ENCODE results near the gene ACTN4.

Gene ACTN4

DNA sequence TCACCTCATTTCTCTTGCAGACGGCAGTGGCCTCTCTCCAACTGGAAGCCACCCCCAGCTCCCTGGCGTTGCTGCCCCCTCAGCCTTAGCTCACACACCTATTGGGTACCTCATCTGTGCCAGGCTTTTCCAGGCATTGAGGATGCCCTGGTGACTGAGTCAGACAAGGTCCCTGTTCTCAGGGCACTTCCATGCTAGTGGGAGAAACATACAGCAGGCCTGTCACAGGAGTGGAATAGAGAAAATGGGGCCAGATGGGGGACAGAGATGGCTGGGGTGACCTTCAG, 62.9 kb downstream of the ACTN4 start:
- Histone ChIP-seq H3K18ac (ENCODE audit: low read length) (no peak overlapping the region), H4K8ac (ENCODE audit: low read depth, low read length) (no peak overlapping the region), H3K79me1 (ENCODE audit: low read length) (no peaks in the 10 kb centered on the region), H2BK120ac (ENCODE audit: low read depth, low read length) (no peak overlapping the region), H3K9ac (ENCODE audit: low read length) (no peak overlapping the region), H3K4ac (ENCODE audit: low read depth, low read length) (no peak overlapping the region), H3K4me1 (ENCODE audit: control insufficient read depth, low read depth, low read length) (no peaks in the 10 kb centered on the region), H3K56ac (ENCODE audit: low read length) (no peak overlapping the region), H3K23ac (ENCODE audit: low read length) (no peak overlapping the region), H2BK5ac (ENCODE audit: low read length) (no peak overlapping the region), H3K4me3 (ENCODE audit: low read length) (no peak overlapping the region), H3K4me2 (ENCODE audit: low read length) (no peak overlapping the region), H3K27ac (ENCODE audit: low read depth, low read length) (no peak overlapping the region), H3K27me3 (ENCODE audit: insufficient read depth, low read length, poor library complexity) (no peaks in the 10 kb centered on the region), H2AK5ac (ENCODE audit: low read length) (no peak overlapping the region), H2BK15ac (replicated peaks; ENCODE audit: low read depth) (no peak overlapping the region), H4K5ac (ENCODE audit: low read length) (no peak overlapping the region), H3K36me3 (ENCODE audit: control insufficient read depth, insufficient read depth, low read length) (peaks cover 42% of the 10 kb centered on the region), H3K79me2 (ENCODE audit: control insufficient read depth, insufficient read depth, low read length) (no peaks in the 10 kb centered on the region)
- WGBS (ENCODE audit: extremely low coverage, insufficient coverage, low lambda C conversion rate) = no CpG with 5 or more reads among the region's 2 CpGs
- no peak for DNase-seq

DNA sequence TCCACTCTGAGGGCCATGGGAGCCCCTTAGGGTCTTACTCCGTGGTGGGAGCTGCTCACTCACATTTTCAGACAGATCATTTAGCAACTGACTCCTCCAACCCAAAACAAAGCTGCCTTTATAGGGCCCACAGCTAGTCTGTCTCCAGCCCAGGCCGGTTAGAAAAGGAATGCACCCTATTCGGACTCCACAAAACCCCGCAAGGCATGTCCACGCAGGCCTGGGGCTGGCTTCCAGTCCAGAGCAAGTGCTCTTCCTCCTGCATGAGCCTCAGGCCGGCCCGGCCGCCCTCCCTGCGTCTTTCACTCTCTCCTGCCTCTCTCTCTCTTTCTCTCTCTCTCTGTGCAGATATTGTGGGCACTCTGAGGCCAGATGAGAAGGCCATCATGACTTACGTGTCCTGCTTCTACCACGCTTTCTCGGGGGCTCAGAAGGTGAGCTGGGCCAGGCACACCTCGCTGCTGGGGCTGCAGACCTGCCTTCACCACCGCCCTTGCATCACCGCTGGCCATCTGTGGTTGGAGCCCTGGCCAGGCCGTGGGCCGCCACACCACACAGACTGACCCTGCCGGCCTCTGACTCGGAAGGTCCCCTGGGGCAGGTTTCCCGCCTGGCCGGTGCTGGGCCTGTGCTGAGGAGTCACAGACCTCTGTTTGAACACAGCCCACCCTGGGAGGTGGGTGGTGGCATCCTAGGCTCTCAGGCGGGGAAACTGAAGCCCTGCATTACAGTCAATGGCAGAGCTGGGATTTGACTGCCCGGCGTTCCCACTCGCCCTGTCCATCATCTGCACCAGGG, 63.7 kb downstream of the ACTN4 start:
- no peak overlapping the region for H2AK5ac ChIP-seq (ENCODE audit: low read length)
- H2BK15ac ChIP-seq (replicated peaks; ENCODE audit: low read depth) = no peak overlapping the region
- H4K8ac ChIP-seq (ENCODE audit: low read depth, low read length) = no peak overlapping the region
- DNase-seq = no peak
- no peak overlapping the region for H4K5ac ChIP-seq (ENCODE audit: low read length)
- WGBS (ENCODE audit: extremely low coverage, insufficient coverage, low lambda C conversion rate) = no CpG with 5 or more reads among the region's 25 CpGs
- no peak overlapping the region for H3K23ac ChIP-seq (ENCODE audit: low read length)
- no peak overlapping the region for H3K56ac ChIP-seq (ENCODE audit: low read length)
- H2BK5ac ChIP-seq (ENCODE audit: low read length) = no peak overlapping the region
- no peak overlapping the region for H3K18ac ChIP-seq (ENCODE audit: low read length)
- no peaks in the 10 kb centered on the region for H3K79me1 ChIP-seq (ENCODE audit: low read length)
- no peak overlapping the region for H3K4ac ChIP-seq (ENCODE audit: low read depth, low read length)
- no peaks in the 10 kb centered on the region for H3K79me2 ChIP-seq (ENCODE audit: control insufficient read depth, insufficient read depth, low read length)
- no peaks in the 10 kb centered on the region for H3K4me1 ChIP-seq (ENCODE audit: control insufficient read depth, low read depth, low read length)
- H3K27me3 ChIP-seq (ENCODE audit: insufficient read depth, low read length, poor library complexity) = no peaks in the 10 kb centered on the region
- no peak overlapping the region for H3K4me2 ChIP-seq (ENCODE audit: low read length)
- H3K4me3 ChIP-seq (ENCODE audit: low read length) = no peak overlapping the region
- H3K27ac ChIP-seq (ENCODE audit: low read depth, low read length) = no peak overlapping the region
- H3K9ac ChIP-seq (ENCODE audit: low read length) = no peak overlapping the region
- peaks cover 41% of the 10 kb centered on the region for H3K36me3 ChIP-seq (ENCODE audit: control insufficient read depth, insufficient read depth, low read length)
- no peak overlapping the region for H2BK120ac ChIP-seq (ENCODE audit: low read depth, low read length)

DNA sequence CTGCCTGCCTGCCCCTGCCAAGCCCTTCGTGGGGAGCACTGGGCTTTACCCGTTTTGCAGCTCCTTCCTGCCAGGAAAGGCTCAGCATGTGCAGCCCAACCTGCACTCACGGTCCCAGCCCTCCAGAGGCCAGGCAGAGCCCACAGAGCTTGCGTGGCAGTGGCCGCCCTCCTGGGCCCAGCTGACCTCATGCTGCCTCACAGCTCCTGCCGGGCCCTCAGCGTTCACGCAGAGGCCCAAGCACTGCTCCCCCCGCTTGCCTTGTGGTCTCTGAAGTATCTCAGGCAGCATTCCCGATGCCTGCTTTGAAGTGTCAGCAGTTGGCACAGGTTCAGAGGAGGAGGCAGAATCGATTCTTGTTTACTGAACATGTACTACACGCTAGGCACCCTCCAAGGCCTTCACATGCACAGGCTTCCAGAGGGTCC, 64.3 kb downstream of the ACTN4 start:
- Histone ChIP-seq H4K5ac (ENCODE audit: low read length) (no peak overlapping the region), H3K23ac (ENCODE audit: low read length) (no peak overlapping the region), H4K8ac (ENCODE audit: low read depth, low read length) (no peak overlapping the region), H3K4ac (ENCODE audit: low read depth, low read length) (no peak overlapping the region), H3K4me3 (ENCODE audit: low read length) (no peak overlapping the region), H3K79me1 (ENCODE audit: low read length) (no peaks in the 10 kb centered on the region), H3K4me2 (ENCODE audit: low read length) (no peak overlapping the region), H2AK5ac (ENCODE audit: low read length) (no peak overlapping the region), H3K4me1 (ENCODE audit: control insufficient read depth, low read depth, low read length) (no peaks in the 10 kb centered on the region), H3K27ac (ENCODE audit: low read depth, low read length) (no peak overlapping the region), H3K18ac (ENCODE audit: low read length) (no peak overlapping the region), H2BK5ac (ENCODE audit: low read length) (no peak overlapping the region), H3K27me3 (ENCODE audit: insufficient read depth, low read length, poor library complexity) (no peaks in the 10 kb centered on the region), H3K36me3 (ENCODE audit: control insufficient read depth, insufficient read depth, low read length) (peaks cover 42% of the 10 kb centered on the region), H2BK120ac (ENCODE audit: low read depth, low read length) (no peak overlapping the region), H2BK15ac (replicated peaks; ENCODE audit: low read depth) (no peak overlapping the region), H3K56ac (ENCODE audit: low read length) (no peak overlapping the region), H3K9ac (ENCODE audit: low read length) (no peak overlapping the region), H3K79me2 (ENCODE audit: control insufficient read depth, insufficient read depth, low read length) (no peaks in the 10 kb centered on the region)
- DNase-seq = no peak
- WGBS (ENCODE audit: extremely low coverage, insufficient coverage, low lambda C conversion rate) = no CpG with 5 or more reads among the region's 12 CpGs

DNA sequence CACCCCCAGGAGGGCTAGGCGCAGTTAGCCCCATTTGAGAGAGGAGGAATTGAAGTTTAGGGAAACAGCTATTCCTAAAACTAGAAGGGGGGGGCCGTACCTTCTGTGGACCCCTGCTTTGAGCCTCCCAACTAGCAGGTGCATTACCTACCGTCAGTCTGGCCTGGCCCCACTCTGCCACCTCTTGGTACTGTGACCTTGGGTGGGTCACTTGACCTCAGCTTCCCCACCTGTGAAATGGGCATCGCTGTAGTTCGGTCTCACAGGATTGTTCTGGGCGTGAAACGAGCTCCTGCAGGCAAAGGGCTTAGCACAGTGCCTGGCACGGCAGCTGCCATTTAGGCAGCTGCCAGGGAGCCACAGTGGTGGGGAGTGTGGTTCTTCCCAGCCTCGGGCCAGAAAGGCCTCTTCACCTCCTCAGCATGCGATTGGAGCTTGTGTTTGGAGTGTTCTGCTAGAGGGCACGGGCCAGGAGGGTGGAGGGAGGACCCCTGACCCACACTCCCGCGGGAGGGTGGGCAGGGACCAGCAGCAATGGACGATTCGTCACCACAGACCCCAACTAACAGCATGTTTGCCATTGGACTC, 64.8 kb downstream of the ACTN4 start:
- H3K4me2 ChIP-seq (ENCODE audit: low read length) = no peak overlapping the region
- WGBS (ENCODE audit: extremely low coverage, insufficient coverage, low lambda C conversion rate) = no CpG with 5 or more reads among the region's 15 CpGs
- no peaks in the 10 kb centered on the region for H3K27me3 ChIP-seq (ENCODE audit: insufficient read depth, low read length, poor library complexity)
- no peak overlapping the region for H2AK5ac ChIP-seq (ENCODE audit: low read length)
- no peak for DNase-seq
- H4K5ac ChIP-seq (ENCODE audit: low read length) = no peak overlapping the region
- no peak overlapping the region for H3K56ac ChIP-seq (ENCODE audit: low read length)
- H2BK5ac ChIP-seq (ENCODE audit: low read length) = no peak overlapping the region
- no peaks in the 10 kb centered on the region for H3K79me1 ChIP-seq (ENCODE audit: low read length)
- H3K4me3 ChIP-seq (ENCODE audit: low read length) = no peak overlapping the region
- no peaks in the 10 kb centered on the region for H3K79me2 ChIP-seq (ENCODE audit: control insufficient read depth, insufficient read depth, low read length)
- H4K8ac ChIP-seq (ENCODE audit: low read depth, low read length) = no peak overlapping the region
- no peak overlapping the region for H3K23ac ChIP-seq (ENCODE audit: low read length)
- H3K36me3 ChIP-seq (ENCODE audit: control insufficient read depth, insufficient read depth, low read length) = peaks cover 43% of the 10 kb centered on the region
- no peak overlapping the region for H3K9ac ChIP-seq (ENCODE audit: low read length)
- no peak overlapping the region for H2BK15ac ChIP-seq (replicated peaks; ENCODE audit: low read depth)
- H3K18ac ChIP-seq (ENCODE audit: low read length) = no peak overlapping the region
- no peaks in the 10 kb centered on the region for H3K4me1 ChIP-seq (ENCODE audit: control insufficient read depth, low read depth, low read length)
- H3K27ac ChIP-seq (ENCODE audit: low read depth, low read length) = no peak overlapping the region
- no peak overlapping the region for H2BK120ac ChIP-seq (ENCODE audit: low read depth, low read length)
- no peak overlapping the region for H3K4ac ChIP-seq (ENCODE audit: low read depth, low read length)

DNA sequence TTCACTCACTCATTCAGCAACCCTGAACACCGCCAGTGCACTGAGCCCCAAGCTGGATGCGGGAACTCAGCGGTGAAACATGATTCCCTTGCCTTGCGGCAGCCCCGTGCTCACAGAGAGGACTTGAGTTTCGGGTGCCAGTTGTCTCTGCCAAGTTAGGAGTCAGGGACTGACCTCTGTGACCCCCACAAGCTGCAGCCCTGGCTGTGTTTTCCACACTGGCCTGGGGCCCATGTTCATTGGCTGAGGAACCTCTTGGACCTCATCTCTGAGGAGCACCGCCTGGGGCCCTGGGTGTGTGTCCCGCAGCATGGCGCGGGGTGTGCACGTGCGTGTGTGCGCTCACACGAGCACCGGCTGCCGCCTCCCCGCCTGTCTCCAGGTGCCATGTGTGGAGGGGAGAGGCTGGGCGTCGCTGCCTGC, 65.8 kb downstream of the ACTN4 start:
- no peaks in the 10 kb centered on the region for H3K79me2 ChIP-seq (ENCODE audit: control insufficient read depth, insufficient read depth, low read length)
- H2BK15ac ChIP-seq (replicated peaks; ENCODE audit: low read depth) = no peak overlapping the region
- no peak overlapping the region for H2BK5ac ChIP-seq (ENCODE audit: low read length)
- H3K23ac ChIP-seq (ENCODE audit: low read length) = no peak overlapping the region
- H3K36me3 ChIP-seq (ENCODE audit: control insufficient read depth, insufficient read depth, low read length) = peaks cover 38% of the 10 kb centered on the region
- no peaks in the 10 kb centered on the region for H3K4me1 ChIP-seq (ENCODE audit: control insufficient read depth, low read depth, low read length)
- H3K4me2 ChIP-seq (ENCODE audit: low read length) = no peak overlapping the region
- no peak overlapping the region for H3K4me3 ChIP-seq (ENCODE audit: low read length)
- no peak overlapping the region for H4K5ac ChIP-seq (ENCODE audit: low read length)
- no peak overlapping the region for H3K9ac ChIP-seq (ENCODE audit: low read length)
- WGBS (ENCODE audit: extremely low coverage, insufficient coverage, low lambda C conversion rate) = no CpG with 5 or more reads among the region's 19 CpGs
- H4K8ac ChIP-seq (ENCODE audit: low read depth, low read length) = no peak overlapping the region
- H2AK5ac ChIP-seq (ENCODE audit: low read length) = no peak overlapping the region
- no peaks in the 10 kb centered on the region for H3K27me3 ChIP-seq (ENCODE audit: insufficient read depth, low read length, poor library complexity)
- no peak overlapping the region for H3K27ac ChIP-seq (ENCODE audit: low read depth, low read length)
- no peak overlapping the region for H3K18ac ChIP-seq (ENCODE audit: low read length)
- H3K56ac ChIP-seq (ENCODE audit: low read length) = no peak overlapping the region
- H3K4ac ChIP-seq (ENCODE audit: low read depth, low read length) = no peak overlapping the region
- DNase-seq = no peak
- H2BK120ac ChIP-seq (ENCODE audit: low read depth, low read length) = no peak overlapping the region
- H3K79me1 ChIP-seq (ENCODE audit: low read length) = no peaks in the 10 kb centered on the region

DNA sequence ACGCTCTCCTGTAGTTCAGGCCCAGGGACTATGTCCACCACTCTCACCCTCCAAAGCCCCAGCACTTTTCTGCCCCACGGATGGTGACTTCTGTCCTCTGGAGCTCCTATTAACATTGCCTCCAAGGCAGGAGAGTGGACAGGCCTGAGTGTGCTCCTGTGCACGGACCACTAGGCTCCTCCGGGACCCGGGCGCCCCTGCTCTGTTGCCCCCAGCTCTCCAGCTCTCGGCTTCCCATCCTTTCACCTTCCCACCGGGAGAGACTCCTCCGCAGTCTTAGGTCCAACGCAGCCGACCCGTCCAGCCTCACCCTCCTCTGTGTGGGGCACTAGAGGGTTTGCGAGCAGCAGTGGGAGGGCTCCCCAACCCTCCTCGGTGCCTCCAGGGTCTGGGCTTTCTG, 66.4 kb downstream of the ACTN4 start:
- no peak overlapping the region for H3K27ac ChIP-seq (ENCODE audit: low read depth, low read length)
- DNase-seq = no peak
- H3K4me1 ChIP-seq (ENCODE audit: control insufficient read depth, low read depth, low read length) = no peaks in the 10 kb centered on the region
- H3K79me2 ChIP-seq (ENCODE audit: control insufficient read depth, insufficient read depth, low read length) = no peaks in the 10 kb centered on the region
- H2AK5ac ChIP-seq (ENCODE audit: low read length) = no peak overlapping the region
- H3K18ac ChIP-seq (ENCODE audit: low read length) = no peak overlapping the region
- no peak overlapping the region for H4K5ac ChIP-seq (ENCODE audit: low read length)
- no peak overlapping the region for H3K56ac ChIP-seq (ENCODE audit: low read length)
- H2BK15ac ChIP-seq (replicated peaks; ENCODE audit: low read depth) = no peak overlapping the region
- H2BK120ac ChIP-seq (ENCODE audit: low read depth, low read length) = no peak overlapping the region
- H3K27me3 ChIP-seq (ENCODE audit: insufficient read depth, low read length, poor library complexity) = no peaks in the 10 kb centered on the region
- peaks cover 35% of the 10 kb centered on the region for H3K36me3 ChIP-seq (ENCODE audit: control insufficient read depth, insufficient read depth, low read length)
- H4K8ac ChIP-seq (ENCODE audit: low read depth, low read length) = no peak overlapping the region
- H3K79me1 ChIP-seq (ENCODE audit: low read length) = no peaks in the 10 kb centered on the region
- no CpG with 5 or more reads among the region's 14 CpGs for WGBS (ENCODE audit: extremely low coverage, insufficient coverage, low lambda C conversion rate)
- H3K4me2 ChIP-seq (ENCODE audit: low read length) = no peak overlapping the region
- no peak overlapping the region for H3K4ac ChIP-seq (ENCODE audit: low read depth, low read length)
- H2BK5ac ChIP-seq (ENCODE audit: low read length) = no peak overlapping the region
- no peak overlapping the region for H3K23ac ChIP-seq (ENCODE audit: low read length)
- H3K4me3 ChIP-seq (ENCODE audit: low read length) = no peak overlapping the region
- no peak overlapping the region for H3K9ac ChIP-seq (ENCODE audit: low read length)
